ENCODE measurements around the gene CYSTM1.
A peak's percentile ranks its signal among the peaks of the same experiment; 100 is the strongest.

CYSTM1 gene

DNA sequence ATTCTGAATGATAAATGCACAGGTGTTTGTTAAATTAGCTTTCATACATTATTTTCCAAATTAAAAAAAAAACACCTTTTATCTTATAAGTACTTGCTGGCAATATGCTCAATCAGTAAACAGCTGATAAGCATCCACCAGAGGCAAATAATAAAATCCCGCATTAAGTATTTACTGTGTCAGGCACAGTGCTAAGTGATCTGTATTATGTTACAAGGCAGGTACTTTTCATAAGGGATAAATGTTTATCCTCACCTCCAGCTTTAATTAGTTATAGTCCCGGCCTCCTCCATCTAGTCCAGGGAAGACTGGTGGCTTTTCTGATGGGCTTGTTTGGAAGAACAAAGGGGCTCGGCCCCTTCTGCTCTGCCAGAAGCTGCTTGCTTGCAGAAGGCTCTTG is 87.9 kb downstream of the CYSTM1 start:
- no peak for TF ChIP-seq POLR2A (IDR thresholded peaks at IDR 0.05; ENCODE audit: low read depth, low read length)
- no peak for TF ChIP-seq SPI1 (IDR thresholded peaks at IDR 0.05; ENCODE audit: low read depth, low read length)
- TF ChIP-seq POLR2AphosphoS5 (IDR thresholded peaks at IDR 0.05; ENCODE audit: low read depth, low read length) = no peak
- no peak for TF ChIP-seq PAX5 (IDR thresholded peaks at IDR 0.05; ENCODE audit: insufficient read depth, low read length, severe bottlenecking)
- no peak for TF ChIP-seq POU2F2 (IDR thresholded peaks at IDR 0.05; ENCODE audit: low read depth, low read length)
- TF ChIP-seq TAF1 (IDR thresholded peaks at IDR 0.05; ENCODE audit: low read depth, low read length) = no peak
- FAIRE-seq (no peak), DNase-seq (ENCODE audit: insufficient read length, low spot score) (no peak)

DNA sequence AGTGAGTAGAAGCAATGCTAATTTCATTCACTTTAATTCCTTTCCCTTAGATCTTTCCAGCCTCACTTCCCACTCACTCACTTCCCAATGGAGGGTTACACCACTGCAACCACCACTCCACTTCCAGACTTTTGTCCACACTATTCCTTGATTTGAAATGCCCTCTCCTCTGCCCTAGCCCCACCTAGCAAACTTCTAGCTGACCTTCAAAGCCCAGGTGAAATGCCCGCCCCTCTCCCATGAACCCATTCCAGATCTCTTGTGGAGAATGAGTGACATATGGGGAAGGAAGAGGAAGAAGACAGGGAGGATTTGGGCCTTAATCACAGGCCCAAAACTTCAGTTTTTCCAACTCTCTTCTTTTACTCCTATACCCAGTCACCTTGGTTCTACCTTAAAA is 90.9 kb downstream of the CYSTM1 start:
- TF ChIP-seq POLR2AphosphoS5 (IDR thresholded peaks at IDR 0.05; ENCODE audit: low read depth, low read length) (no peak), POLR2A (IDR thresholded peaks at IDR 0.05; ENCODE audit: low read depth, low read length) (no peak), SPI1 (IDR thresholded peaks at IDR 0.05; ENCODE audit: low read depth, low read length) (no peak), PAX5 (IDR thresholded peaks at IDR 0.05; ENCODE audit: insufficient read depth, low read length, severe bottlenecking) (no peak), TAF1 (IDR thresholded peaks at IDR 0.05; ENCODE audit: low read depth, low read length) (no peak), POU2F2 (IDR thresholded peaks at IDR 0.05; ENCODE audit: low read depth, low read length) (no peak)
- FAIRE-seq = no peak
- no peak for DNase-seq (ENCODE audit: insufficient read length, low spot score)

DNA sequence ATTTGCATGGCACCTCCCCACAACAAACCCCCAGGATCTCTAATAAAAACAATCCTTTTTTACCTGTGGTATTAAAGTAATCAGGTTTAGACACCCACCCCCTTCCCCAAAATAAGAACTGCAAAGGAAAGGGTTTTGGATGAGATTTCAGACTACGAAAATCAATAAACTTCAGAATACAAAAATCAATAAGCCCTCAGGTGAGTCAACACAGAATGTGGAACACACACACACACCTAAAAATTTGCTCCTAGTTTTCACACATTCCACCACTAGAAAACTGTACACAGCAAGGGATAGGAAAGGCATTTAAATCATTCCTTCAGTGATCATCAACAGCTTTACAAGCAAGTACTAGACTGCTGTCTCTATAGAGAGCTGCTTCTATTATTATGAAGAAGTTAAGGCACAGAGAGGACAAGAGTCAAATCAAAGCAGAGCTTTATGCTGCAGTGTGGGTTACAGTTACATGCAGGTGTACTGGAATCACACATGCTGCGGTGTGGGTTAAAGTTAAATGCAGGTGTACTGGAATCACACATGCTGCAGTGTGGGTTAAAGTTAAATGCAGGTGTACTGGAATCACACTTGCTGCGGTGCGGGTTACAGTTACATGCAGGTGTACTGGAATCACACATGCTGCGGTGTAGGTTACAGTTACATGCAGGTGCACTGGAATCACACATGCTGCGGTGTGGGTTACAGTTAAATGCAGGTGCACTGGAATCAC is 91.6 kb downstream of the CYSTM1 start:
- DNase-seq (ENCODE audit: insufficient read length, low spot score) (no peak), FAIRE-seq (peak; percentile 95)
- TF ChIP-seq POLR2AphosphoS5 (IDR thresholded peaks at IDR 0.05; ENCODE audit: low read depth, low read length) = no peak
- TF ChIP-seq POU2F2 (IDR thresholded peaks at IDR 0.05; ENCODE audit: low read depth, low read length) = no peak
- no peak for TF ChIP-seq SPI1 (IDR thresholded peaks at IDR 0.05; ENCODE audit: low read depth, low read length)
- no peak for TF ChIP-seq PAX5 (IDR thresholded peaks at IDR 0.05; ENCODE audit: insufficient read depth, low read length, severe bottlenecking)
- no peak for TF ChIP-seq TAF1 (IDR thresholded peaks at IDR 0.05; ENCODE audit: low read depth, low read length)
- TF ChIP-seq POLR2A (IDR thresholded peaks at IDR 0.05; ENCODE audit: low read depth, low read length) = no peak

DNA sequence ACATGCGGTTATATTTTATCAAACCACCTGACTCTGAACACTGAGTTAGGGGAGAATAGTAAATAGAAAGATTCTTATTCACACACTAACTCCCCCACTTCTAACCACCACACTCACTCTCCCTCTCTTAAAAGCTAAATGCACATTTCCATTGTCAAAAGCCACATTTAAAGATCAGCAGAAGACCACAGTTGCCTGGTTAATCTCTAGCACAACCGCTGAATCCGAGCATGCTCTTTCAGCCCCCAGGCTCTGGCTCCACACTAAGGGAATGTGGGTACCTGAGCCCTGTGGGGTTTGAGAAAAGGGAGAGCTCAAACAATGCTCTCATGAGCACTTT is 92.2 kb downstream of the CYSTM1 start:
- no peak for TF ChIP-seq POLR2A (IDR thresholded peaks at IDR 0.05; ENCODE audit: low read depth, low read length)
- no peak for TF ChIP-seq SPI1 (IDR thresholded peaks at IDR 0.05; ENCODE audit: low read depth, low read length)
- no peak for TF ChIP-seq POU2F2 (IDR thresholded peaks at IDR 0.05; ENCODE audit: low read depth, low read length)
- TF ChIP-seq PAX5 (IDR thresholded peaks at IDR 0.05; ENCODE audit: insufficient read depth, low read length, severe bottlenecking) = no peak
- no peak for TF ChIP-seq TAF1 (IDR thresholded peaks at IDR 0.05; ENCODE audit: low read depth, low read length)
- TF ChIP-seq POLR2AphosphoS5 (IDR thresholded peaks at IDR 0.05; ENCODE audit: low read depth, low read length) = no peak
- DNase-seq (ENCODE audit: insufficient read length, low spot score) (no peak), FAIRE-seq (no peak)

DNA sequence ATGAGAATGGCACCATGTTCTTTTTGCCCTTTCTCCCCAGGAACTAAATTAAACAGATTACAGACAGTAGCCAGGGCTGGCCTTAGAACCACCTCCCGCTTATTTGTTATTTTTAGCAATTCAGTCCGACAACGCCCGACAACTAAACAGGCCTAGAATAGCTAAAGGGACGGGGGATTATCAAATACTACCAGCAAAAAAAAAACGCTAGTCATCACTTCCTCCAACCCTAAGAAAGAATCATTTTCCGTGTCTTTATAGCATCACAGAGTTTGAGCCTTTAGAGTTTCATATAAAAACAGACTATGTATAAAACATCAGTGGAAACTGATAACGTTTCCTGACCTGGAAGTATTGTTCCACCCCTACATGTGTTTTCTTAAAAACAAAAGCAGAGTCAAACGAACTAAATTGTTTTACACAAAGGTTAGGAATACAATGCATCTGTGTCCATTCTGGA is 92.6 kb downstream of the CYSTM1 start:
- FAIRE-seq (no peak), DNase-seq (ENCODE audit: insufficient read length, low spot score) (no peak)
- TF ChIP-seq TAF1 (IDR thresholded peaks at IDR 0.05; ENCODE audit: low read depth, low read length) (no peak), POLR2AphosphoS5 (IDR thresholded peaks at IDR 0.05; ENCODE audit: low read depth, low read length) (no peak), PAX5 (IDR thresholded peaks at IDR 0.05; ENCODE audit: insufficient read depth, low read length, severe bottlenecking) (no peak), SPI1 (IDR thresholded peaks at IDR 0.05; ENCODE audit: low read depth, low read length) (no peak), POLR2A (IDR thresholded peaks at IDR 0.05; ENCODE audit: low read depth, low read length) (no peak), POU2F2 (IDR thresholded peaks at IDR 0.05; ENCODE audit: low read depth, low read length) (no peak)

DNA sequence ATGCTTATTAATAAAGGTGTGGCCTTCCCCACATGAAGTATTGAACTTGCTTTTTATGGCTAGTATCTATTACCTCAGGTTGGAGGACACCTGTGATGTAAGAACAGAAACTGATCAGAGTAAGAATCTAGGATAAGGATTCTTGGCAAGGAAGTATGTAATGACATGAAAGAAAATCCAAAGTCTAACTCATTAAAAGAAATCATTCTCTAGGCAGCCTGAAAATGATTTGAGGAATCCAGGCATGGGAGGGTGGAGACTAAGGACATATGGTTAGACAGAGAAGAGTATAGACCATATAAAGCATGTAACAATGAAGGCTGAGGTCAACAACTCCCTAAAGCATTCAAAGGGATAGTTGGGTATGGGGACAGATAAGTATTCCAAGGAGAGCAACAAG is 95.0 kb downstream of the CYSTM1 start:
- DNase-seq (ENCODE audit: insufficient read length, low spot score) (no peak), FAIRE-seq (no peak)
- TF ChIP-seq POLR2A (IDR thresholded peaks at IDR 0.05; ENCODE audit: low read depth, low read length) (no peak), PAX5 (IDR thresholded peaks at IDR 0.05; ENCODE audit: insufficient read depth, low read length, severe bottlenecking) (no peak), POLR2AphosphoS5 (IDR thresholded peaks at IDR 0.05; ENCODE audit: low read depth, low read length) (no peak), POU2F2 (IDR thresholded peaks at IDR 0.05; ENCODE audit: low read depth, low read length) (no peak), TAF1 (IDR thresholded peaks at IDR 0.05; ENCODE audit: low read depth, low read length) (no peak), SPI1 (IDR thresholded peaks at IDR 0.05; ENCODE audit: low read depth, low read length) (no peak)

DNA sequence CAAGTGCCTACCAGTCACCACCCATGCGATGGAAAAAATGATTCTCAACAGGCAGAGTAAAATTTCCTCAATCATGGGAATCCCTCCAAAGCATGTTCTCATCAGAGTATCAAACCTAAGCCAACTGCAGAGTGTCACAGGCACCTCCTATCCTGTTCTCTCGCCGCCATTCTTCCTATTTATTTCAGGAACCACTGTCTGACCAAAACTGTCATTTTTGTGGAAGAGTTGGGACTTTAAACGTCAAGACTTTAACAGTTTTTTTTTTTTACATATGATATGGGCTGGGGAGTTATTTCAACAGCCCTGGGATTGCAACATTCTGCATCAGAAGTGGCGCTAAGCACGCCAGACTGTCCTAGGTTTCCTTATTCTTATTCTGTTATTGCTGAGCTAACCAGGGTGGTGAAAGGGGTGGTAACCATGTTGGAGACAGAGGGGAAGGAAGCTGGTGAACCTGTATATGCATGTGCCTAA is 98.5 kb downstream of the CYSTM1 start:
- no peak for DNase-seq (ENCODE audit: insufficient read length, low spot score)
- TF ChIP-seq PAX5 (IDR thresholded peaks at IDR 0.05; ENCODE audit: insufficient read depth, low read length, severe bottlenecking) = no peak
- TF ChIP-seq TAF1 (IDR thresholded peaks at IDR 0.05; ENCODE audit: low read depth, low read length) = no peak
- TF ChIP-seq POLR2AphosphoS5 (IDR thresholded peaks at IDR 0.05; ENCODE audit: low read depth, low read length) = no peak
- no peak for TF ChIP-seq POLR2A (IDR thresholded peaks at IDR 0.05; ENCODE audit: low read depth, low read length)
- TF ChIP-seq POU2F2 (IDR thresholded peaks at IDR 0.05; ENCODE audit: low read depth, low read length) = no peak
- no peak for TF ChIP-seq SPI1 (IDR thresholded peaks at IDR 0.05; ENCODE audit: low read depth, low read length)
- no peak for FAIRE-seq

DNA sequence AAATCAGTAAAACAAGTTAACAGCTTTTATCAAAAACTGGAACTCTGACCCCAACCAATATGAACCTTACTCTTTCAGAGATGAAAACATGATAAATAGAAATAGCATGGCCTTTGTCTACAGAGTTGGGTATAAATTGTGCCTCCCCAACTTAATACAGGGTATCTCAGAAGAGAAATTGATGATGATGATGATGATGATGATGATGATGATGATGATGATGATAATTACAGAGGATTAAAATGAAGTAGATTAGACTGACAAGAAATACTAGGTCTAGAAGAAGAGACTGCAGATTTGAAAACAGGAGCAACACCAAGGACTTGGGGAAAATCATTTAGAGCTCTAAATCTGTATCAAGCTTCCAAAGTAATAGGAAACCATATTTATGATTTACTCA is 100.8 kb downstream of the CYSTM1 start:
- FAIRE-seq (no peak), DNase-seq (ENCODE audit: insufficient read length, low spot score) (no peak)
- TF ChIP-seq SPI1 (IDR thresholded peaks at IDR 0.05; ENCODE audit: low read depth, low read length) (no peak), PAX5 (IDR thresholded peaks at IDR 0.05; ENCODE audit: insufficient read depth, low read length, severe bottlenecking) (no peak), POU2F2 (IDR thresholded peaks at IDR 0.05; ENCODE audit: low read depth, low read length) (no peak), POLR2A (IDR thresholded peaks at IDR 0.05; ENCODE audit: low read depth, low read length) (no peak), TAF1 (IDR thresholded peaks at IDR 0.05; ENCODE audit: low read depth, low read length) (no peak), POLR2AphosphoS5 (IDR thresholded peaks at IDR 0.05; ENCODE audit: low read depth, low read length) (no peak)

GRCh38 chr5:140282266-140282665 is 107.3 kb downstream of the CYSTM1 start:
- DNase-seq (ENCODE audit: insufficient read length, low spot score) (no peak), FAIRE-seq (no peak)
- TF ChIP-seq POLR2A (IDR thresholded peaks at IDR 0.05; ENCODE audit: low read depth, low read length) (no peak), POLR2AphosphoS5 (IDR thresholded peaks at IDR 0.05; ENCODE audit: low read depth, low read length) (no peak), TAF1 (IDR thresholded peaks at IDR 0.05; ENCODE audit: low read depth, low read length) (no peak), PAX5 (IDR thresholded peaks at IDR 0.05; ENCODE audit: insufficient read depth, low read length, severe bottlenecking) (no peak), POU2F2 (IDR thresholded peaks at IDR 0.05; ENCODE audit: low read depth, low read length) (no peak), SPI1 (IDR thresholded peaks at IDR 0.05; ENCODE audit: low read depth, low read length) (no peak)
